ENCODE results near the gene NR2F2. TPM values are rescaled to one million over a fixed set of nuclear protein-coding genes. Genes with fewer than 3 reads are reported as not detected.

The NR2F2 gene
- total RNA-seq, 1 experiment from 2014 or later, result 53.7 TPM

DNA sequence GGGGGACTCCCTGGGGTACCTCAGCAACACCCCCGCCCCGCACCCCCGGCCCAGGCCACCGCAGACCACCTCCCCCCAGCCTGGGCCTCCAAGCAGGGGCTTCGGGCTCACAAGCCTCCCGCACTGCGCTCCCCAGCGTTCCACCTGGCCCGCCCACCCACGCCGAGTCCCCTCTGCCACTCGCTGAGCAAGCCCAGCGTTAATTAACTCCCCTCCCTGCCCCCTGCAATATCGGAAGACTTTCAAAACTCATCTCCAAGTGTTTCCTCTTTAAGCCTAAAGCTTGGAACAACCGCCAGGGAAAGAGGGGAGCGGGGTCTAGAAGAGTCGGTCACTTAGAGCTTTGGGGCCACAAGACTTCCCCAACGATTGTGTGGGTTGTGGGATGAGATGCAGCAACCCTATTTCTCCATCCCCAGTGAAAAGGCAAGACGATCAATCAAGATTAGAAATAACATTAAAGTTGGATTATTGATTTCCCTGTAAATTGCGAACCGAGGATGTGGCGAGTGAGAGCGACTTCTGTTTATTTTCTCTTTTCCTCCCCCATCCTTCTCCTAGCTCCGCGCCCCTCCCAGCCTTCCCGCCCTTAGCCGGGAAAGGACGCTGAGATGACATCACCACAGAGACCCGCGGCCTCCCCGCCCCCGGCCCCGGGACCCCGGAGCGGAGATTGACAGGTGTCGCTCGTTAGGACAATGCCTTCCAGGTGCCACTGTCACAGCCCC, 30.2 kb downstream of the NR2F2 start:
- in situ Hi-C loops (cut with HindIII; ENCODE audit: low pct_unique_long_range_greater_than_20kb, low sequenced_read_pairs), result no loop called here
- no peak for ATAC-seq
- H3K9me3 ChIP-seq (ENCODE audit: control insufficient read depth, insufficient read depth, low read depth, low read length), result no peaks in the 10 kb centered on the region
- H3K27ac ChIP-seq (ENCODE audit: low read length), result no peak overlapping the region
- H3K4me1 ChIP-seq (ENCODE audit: control insufficient read depth, insufficient read depth, low read length), result peaks cover 7% of the 10 kb centered on the region
- DNase-seq (ENCODE audit: low read depth, low spot score), result no peak
- POLR2A ChIA-PET, result no interaction called here
- CTCF ChIA-PET, result interaction anchor here (0.5 kb wide), 1 partner anchor 532 kb away, joined by 4 read pairs; no protein-coding TSS in a partner anchor
- no peak for TF ChIP-seq SIN3A (IDR thresholded peaks at IDR 0.05; ENCODE audit: borderline replicate concordance, insufficient read depth, low read depth, low read length)
- TF ChIP-seq TCF7L2 (IDR thresholded peaks at IDR 0.05; ENCODE audit: low read depth, low read length), result no peak
- no peak for TF ChIP-seq REST (IDR thresholded peaks at IDR 0.05; ENCODE audit: insufficient read depth in 1 of 2, low read depth in 2 of 2, low read length in 1 of 2)
- no peak for TF ChIP-seq POLR2AphosphoS5 (IDR thresholded peaks at IDR 0.05; ENCODE audit: low read depth, low read length)
- TF ChIP-seq, protein P1, sequence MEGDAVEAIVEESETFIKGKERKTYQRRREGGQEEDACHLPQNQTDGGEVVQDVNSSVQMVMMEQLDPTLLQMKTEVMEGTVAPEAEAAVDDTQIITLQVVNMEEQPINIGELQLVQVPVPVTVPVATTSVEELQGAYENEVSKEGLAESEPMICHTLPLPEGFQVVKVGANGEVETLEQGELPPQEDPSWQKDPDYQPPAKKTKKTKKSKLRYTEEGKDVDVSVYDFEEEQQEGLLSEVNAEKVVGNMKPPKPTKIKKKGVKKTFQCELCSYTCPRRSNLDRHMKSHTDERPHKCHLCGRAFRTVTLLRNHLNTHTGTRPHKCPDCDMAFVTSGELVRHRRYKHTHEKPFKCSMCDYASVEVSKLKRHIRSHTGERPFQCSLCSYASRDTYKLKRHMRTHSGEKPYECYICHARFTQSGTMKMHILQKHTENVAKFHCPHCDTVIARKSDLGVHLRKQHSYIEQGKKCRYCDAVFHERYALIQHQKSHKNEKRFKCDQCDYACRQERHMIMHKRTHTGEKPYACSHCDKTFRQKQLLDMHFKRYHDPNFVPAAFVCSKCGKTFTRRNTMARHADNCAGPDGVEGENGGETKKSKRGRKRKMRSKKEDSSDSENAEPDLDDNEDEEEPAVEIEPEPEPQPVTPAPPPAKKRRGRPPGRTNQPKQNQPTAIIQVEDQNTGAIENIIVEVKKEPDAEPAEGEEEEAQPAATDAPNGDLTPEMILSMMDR (IDR thresholded peaks at IDR 0.05), result no peak
- no peaks in the 10 kb centered on the region for H3K36me3 ChIP-seq (ENCODE audit: control insufficient read depth, insufficient read depth, low read length)
- BruUV-seq (replicated peaks), result no TSS peak
- H3K4me3 ChIP-seq (ENCODE audit: low read depth in 2 of 2, low read length in 2 of 2), result no peak overlapping the region
- intact Hi-C loops (cut with micrococcal nuclease; ENCODE audit: unreplicated experiment), result loop anchor here (5.0 kb wide), 1 partner anchor 222 kb away; no protein-coding TSS in a partner anchor
- H3K27me3 ChIP-seq (ENCODE audit: control insufficient read depth, insufficient read depth, low read length), result no peaks in the 10 kb centered on the region

DNA sequence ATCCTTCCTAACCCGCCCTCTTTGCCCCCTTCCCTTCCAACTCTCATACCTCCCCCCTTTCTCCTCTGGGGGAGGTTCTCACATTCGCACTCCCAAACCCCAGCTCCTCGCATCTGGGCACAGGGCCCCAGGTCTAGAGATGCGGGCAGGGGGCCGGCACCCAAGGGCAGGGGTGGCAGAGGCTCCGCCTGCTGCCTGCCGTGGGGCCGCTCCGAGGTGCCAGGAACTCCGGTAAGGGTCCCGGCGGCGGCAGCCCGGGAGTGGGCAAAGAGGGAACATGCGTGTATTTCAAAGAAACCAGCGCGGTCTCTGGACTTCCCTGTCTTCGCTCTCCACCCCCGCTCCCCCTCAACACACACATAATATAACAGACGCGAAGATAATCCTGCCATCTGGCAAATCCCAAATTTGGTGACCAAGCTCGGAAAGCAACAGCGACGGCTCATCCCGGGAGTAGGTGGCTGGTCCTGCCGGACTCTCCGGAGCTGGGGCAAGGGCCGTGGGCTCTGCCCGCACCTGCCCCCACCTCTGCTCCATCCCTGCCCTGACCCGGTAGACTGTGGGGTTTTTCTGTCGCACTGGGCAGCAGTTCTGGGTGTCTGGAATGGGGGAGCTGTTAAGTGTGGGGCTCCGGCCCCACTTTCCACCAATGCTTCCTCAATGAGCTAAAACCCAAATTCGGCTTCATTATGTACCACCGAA, 31.0 kb downstream of the NR2F2 start:
- Histone ChIP-seq H3K27ac (ENCODE audit: low read length) (no peak overlapping the region), H3K4me3 (ENCODE audit: low read depth in 2 of 2, low read length in 2 of 2) (no peak overlapping the region), H3K4me1 (ENCODE audit: control insufficient read depth, insufficient read depth, low read length) (peaks cover 5% of the 10 kb centered on the region), H3K27me3 (ENCODE audit: control insufficient read depth, insufficient read depth, low read length) (no peaks in the 10 kb centered on the region), H3K9me3 (ENCODE audit: control insufficient read depth, insufficient read depth, low read depth, low read length) (no peaks in the 10 kb centered on the region), H3K36me3 (ENCODE audit: control insufficient read depth, insufficient read depth, low read length) (no peaks in the 10 kb centered on the region)
- DNase-seq (ENCODE audit: low read depth, low spot score), result no peak
- ChIA-PET CTCF (interaction anchor here (0.6 to 0.7 kb wide), 2 partner anchors 63 to 492 kb away, joined by 4 to 9 read pairs; no protein-coding TSS in a partner anchor), POLR2A (interaction anchor here (0.7 kb wide), 1 partner anchor 872 kb away, joined by 9 read pairs; no protein-coding TSS in a partner anchor)
- ATAC-seq, result no peak
- intact Hi-C loops (cut with micrococcal nuclease; ENCODE audit: unreplicated experiment), result loop anchor here (5.0 kb wide), 1 partner anchor 221 kb away; no protein-coding TSS in a partner anchor
- no peak for TF ChIP-seq REST (IDR thresholded peaks at IDR 0.05; ENCODE audit: insufficient read depth in 1 of 2, low read depth in 2 of 2, low read length in 1 of 2)
- TF ChIP-seq, protein P1 (IDR thresholded peaks at IDR 0.05), result no peak
- no peak for TF ChIP-seq TCF7L2 (IDR thresholded peaks at IDR 0.05; ENCODE audit: low read depth, low read length)
- no peak for TF ChIP-seq POLR2AphosphoS5 (IDR thresholded peaks at IDR 0.05; ENCODE audit: low read depth, low read length)
- no peak for TF ChIP-seq SIN3A (IDR thresholded peaks at IDR 0.05; ENCODE audit: borderline replicate concordance, insufficient read depth, low read depth, low read length)
- in situ Hi-C loops (cut with HindIII; ENCODE audit: low pct_unique_long_range_greater_than_20kb, low sequenced_read_pairs), result no loop called here
- no TSS peak for BruUV-seq (replicated peaks)

All from Panc1 (cell line).